ENCODE results near the gene EPOP. TPM values are rescaled to one million over a fixed set of nuclear protein-coding genes. Genes with fewer than 3 reads are reported as not detected.

The EPOP gene
- total and polyA plus RNA-seq, 2 of the 13 experiments (the other 11 are each of a cell fraction or from before 2014, with no cell fraction given): 14.7 to 37.8 TPM

- TF ChIP-seq ZSCAN22 (CRISPR knock-in tag; IDR thresholded peaks at IDR 0.05) (no peak), RBFOX2 (IDR thresholded peaks at IDR 0.05; ENCODE audit: low read depth, low read length) (peak; percentile 73), MEF2D (CRISPR knock-in tag; IDR thresholded peaks at IDR 0.05) (0 out of 2 replicates have a peak, but pooled peaks have one; percentile 50), NFKB2 (CRISPR knock-in tag; IDR thresholded peaks at IDR 0.05; ENCODE audit: borderline replicate concordance) (no peak), JUNB (CRISPR knock-in tag; IDR thresholded peaks at IDR 0.05; ENCODE audit: borderline replicate concordance) (no peak), HDAC6 (IDR thresholded peaks at IDR 0.05; ENCODE audit: low read depth, low read length) (no peak), FOXK1 (CRISPR knock-in tag; IDR thresholded peaks at IDR 0.05; ENCODE audit: borderline replicate concordance, low read depth) (peak; percentile 48; the same call in 1 of the 2 replicates), NKX3-1 (CRISPR knock-in tag; IDR thresholded peaks at IDR 0.05) (no peak), IKZF5 (CRISPR knock-in tag; IDR thresholded peaks at IDR 0.05) (no peak), BRCA1 (CRISPR knock-in tag; IDR thresholded peaks at IDR 0.05) (no peak), MIXL1 (CRISPR knock-in tag; IDR thresholded peaks at IDR 0.05) (no peak), ZEB1 (IDR thresholded peaks at IDR 0.05; ENCODE audit: insufficient replicate concordance, low read depth) (peak; percentile 55), PRDM15 (CRISPR knock-in tag; IDR thresholded peaks at IDR 0.05) (no peak), KDM4B (CRISPR knock-in tag; IDR thresholded peaks at IDR 0.05) (no peak), CREBL2 (CRISPR knock-in tag; IDR thresholded peaks at IDR 0.05; ENCODE audit: borderline replicate concordance) (no peak), SP4 (CRISPR knock-in tag; IDR thresholded peaks at IDR 0.05) (no peak), NFE2L1 (CRISPR knock-in tag; IDR thresholded peaks at IDR 0.05; ENCODE audit: borderline replicate concordance) (no peak), AKAP8 (CRISPR knock-in tag; IDR thresholded peaks at IDR 0.05) (no peak), GABPA (IDR thresholded peaks at IDR 0.05; ENCODE audit: low read depth, low read length) (0 out of 2 replicates have a peak, but pooled peaks have one; percentile 9), GABPA (CRISPR knock-in tag; IDR thresholded peaks at IDR 0.05; ENCODE audit: low read depth) (peak; percentile 80), ZNF225 (CRISPR knock-in tag; IDR thresholded peaks at IDR 0.05) (no peak), CSRNP2 (CRISPR knock-in tag; conservative IDR thresholded peaks at IDR 0.05; ENCODE audit: low read depth) (no peak)
Observed at GRCh38 chr17:38705803-38706504, 31.2 kb upstream of the EPOP start (continued).
